Cerebellar cortex (tissue), 1 donor: ENCODE results near the gene OR52B6.
"Not testable (repeated sequence)": the region's sequence is repeated elsewhere in the genome, so short reads cannot be mapped to it uniquely, and the experiment has no call there.

Experiments
- DNase-seq: peaks from one replicate; pipeline ENCODE4 v3.0.0-alpha.2; 2015; ENCODE audit warnings: low spot score

OR52B6 gene, protein sequence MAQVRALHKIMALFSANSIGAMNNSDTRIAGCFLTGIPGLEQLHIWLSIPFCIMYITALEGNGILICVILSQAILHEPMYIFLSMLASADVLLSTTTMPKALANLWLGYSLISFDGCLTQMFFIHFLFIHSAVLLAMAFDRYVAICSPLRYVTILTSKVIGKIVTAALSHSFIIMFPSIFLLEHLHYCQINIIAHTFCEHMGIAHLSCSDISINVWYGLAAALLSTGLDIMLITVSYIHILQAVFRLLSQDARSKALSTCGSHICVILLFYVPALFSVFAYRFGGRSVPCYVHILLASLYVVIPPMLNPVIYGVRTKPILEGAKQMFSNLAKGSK

DNA sequence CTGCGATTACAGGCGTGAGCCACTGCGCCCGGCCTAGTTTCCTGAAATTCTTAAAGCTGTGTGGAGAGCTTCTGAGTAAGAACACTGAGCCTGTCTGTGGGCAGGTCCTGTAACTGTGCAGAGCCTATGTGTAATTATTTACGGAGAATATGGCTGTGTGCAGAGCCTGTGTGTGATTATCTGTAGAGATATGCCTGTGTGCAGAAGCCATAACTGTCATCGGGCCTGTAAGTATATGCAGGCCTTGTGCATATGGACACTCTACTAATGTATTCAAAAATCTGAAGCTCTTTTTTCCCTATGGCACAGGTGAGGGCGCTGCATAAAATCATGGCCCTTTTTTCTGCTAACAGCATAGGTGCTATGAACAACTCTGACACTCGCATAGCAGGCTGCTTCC, at the start of gene OR52B6:
OR52B6 (plus strand) TSS at position 301 of the 400 bp plus-strand sequence; CDS start at position 301, 0 bp downstream.
- no peak for DNase-seq

DNA sequence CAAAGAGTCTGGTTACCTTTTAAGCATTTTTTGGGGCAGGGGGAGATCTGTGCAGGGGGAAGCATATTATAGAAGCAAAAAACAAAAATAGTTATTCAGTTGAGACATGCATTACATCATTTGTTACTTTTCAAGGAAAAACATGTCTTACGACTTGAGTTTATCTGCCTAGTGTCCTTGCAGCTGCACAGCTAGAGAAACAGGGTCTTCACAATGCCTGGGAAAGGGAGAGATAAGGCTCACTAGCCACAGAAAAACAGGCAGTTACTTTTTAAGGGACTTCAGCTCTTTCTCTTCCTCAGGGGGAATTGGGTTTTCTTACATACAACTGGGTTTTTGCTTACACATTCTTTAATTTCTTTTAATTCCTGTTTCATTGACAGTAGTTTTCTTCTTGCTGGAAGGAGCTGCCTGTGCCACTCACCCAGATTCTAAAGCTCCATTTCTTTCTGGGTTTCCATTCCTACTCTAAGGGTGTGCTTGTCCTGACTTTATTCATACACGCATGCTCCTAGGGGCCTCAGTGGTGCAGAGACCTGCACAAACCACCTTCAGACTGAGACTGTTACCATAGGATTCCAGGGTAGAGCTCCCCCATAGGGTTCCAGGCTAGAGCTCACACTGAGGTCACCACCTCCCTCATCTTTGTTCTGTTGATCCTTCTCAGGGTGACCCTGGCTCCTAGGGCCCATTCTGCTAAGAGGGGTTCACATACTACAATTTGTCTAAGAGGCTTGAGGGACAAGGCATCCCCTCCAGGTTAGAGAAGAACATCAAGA, 49.4 kb upstream of the OR52B6 start:
- DNase-seq: no peak

DNA sequence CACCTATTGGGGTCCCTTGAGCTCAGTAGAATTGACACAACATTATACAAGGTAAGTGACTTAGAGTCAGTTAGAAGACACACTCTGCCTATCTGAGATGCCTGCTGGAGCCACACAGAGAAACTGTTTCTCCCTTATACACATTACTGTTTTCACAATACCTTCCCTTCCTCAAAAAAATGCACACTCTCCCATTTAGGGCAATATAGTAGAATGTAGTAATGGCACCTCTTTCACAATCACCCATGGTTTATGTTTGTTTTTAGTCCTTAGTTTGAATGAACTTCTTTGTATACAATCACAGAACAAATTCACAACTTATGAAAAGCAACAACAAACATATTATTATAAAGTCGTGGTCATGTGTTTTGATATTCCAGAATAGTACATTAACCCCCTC, 46.6 kb upstream of the OR52B6 start:
- no peak for DNase-seq

DNA sequence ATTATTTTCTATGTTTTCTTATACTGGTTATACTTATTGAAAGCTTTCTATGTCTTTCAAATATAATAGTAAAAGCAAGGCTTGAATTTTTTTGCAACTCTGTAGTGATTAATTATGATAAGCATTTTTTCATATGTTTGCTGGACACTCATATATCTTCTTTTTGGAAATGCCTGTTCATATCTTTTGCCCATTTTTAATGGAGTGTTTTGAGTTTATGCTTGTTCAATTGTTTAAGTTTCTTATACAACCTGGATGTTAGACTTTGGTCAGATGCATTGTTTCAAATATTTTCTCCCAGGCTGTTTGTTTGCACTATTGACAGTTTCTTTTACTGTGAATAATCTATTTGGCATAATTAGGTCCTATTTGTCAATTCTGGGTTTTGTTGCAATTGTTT, 44.2 kb upstream of the OR52B6 start:
- no peak for DNase-seq

DNA sequence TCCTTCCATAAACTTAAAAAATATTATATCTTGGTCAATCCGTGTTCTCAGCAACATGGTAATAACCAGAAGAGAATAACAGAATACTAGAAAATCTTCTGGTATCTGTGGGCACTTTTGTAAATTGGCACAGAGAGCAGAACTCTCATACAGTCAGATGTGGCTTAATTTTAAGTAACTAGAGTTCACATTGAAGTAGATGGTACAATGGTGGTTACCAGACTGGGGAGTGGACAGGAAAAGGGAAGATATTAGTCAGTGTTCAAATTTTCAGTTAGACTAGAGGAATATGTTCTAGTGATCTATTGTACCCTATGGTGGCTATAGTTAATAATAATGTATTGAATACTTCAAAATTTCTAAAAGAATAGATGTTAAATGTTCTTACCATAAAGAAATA, 39.2 kb upstream of the OR52B6 start:
- DNase-seq: no peak

DNA sequence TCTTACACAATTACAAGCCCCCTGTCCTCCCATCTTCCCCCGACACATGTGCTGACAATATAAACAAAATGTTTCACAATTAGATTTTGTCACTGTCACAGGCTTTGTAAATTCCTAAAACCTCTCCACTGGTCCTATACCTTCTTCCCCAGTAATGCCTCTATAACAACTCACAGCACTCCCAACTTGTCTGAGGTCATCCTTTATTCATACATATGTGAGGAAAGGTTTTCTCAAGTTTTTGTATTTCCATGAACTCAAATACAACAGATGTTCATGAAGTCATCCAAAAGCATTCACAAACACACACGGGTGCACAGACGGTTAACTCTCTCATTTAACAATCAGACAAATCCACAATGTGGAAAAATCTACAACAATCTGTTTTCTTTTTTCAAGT, 34.2 kb upstream of the OR52B6 start:
- DNase-seq: no peak

DNA sequence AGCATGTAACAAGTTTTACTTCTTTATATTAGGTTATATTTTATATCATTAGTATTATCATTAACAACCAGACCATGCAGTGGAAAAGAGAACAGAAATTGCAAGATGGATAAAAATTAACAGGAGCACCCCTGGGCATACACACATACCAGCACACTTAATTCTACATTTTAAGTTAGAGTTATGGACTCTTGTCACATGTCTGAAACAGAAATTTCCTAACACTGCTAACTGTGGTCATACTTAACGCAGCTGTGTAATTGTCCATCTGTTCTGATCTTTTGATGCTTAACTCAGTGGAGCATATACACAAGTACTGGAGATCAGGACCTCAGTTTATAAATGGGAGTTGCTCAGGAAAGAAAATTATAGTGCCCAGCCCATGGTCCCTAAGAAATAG, 32.7 kb upstream of the OR52B6 start:
- DNase-seq: no peak

DNA sequence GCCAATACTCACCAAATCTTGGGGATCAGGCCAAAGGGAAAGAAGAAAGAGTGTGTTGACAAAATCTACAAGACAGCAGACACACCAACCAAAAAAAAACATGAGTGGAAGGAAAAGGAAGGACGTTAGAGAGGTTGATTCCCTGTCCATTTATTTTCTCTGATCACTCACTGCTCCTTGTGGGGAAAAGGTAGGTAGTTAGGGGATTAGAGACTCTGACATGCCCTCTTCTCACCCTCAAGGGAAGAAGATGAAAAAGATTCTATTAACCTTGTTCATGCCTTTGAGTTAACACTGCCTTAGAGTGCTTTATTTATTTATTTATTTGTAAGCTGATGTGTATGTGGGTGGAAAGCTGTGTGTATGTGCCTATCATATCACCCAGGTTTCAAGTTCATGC, 32.2 kb upstream of the OR52B6 start, which contains the start of gene OR52H1:
OR52H1 (minus strand) TSS at position 101 of the 400 bp plus-strand sequence. CDS start 3,035 bp downstream, outside the sequence.
- DNase-seq: no peak

DNA sequence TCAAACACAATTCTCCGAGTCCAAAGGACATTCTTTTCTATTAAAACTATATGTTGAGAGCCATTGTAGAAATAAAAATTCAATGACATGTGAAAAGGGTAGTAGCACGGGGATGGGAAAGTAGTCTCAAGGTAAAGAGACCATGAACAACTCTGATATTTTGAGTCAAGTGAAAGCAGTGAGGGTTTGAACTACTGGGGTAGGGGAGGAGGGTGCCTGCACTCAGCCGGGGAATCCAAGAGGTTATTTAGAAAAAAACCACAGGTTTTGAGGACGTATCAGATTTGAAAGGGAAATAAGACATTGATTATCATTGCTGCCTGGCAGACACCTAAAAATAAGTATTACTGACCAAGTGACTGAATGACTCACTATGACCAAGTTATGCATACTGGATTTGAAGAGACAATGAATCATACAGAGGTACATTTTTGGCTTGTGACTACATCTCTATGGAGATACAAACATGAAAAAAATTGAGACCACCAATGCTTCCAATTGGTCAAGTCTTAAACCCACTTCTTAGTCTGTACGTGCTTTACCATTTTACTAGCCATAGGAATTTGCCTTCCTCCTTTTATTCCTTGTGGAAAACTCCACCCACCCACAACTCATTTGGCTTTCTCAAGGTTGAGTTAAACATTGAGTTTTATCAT, 30.1 kb upstream of the OR52B6 start:
- DNase-seq: no peak

DNA sequence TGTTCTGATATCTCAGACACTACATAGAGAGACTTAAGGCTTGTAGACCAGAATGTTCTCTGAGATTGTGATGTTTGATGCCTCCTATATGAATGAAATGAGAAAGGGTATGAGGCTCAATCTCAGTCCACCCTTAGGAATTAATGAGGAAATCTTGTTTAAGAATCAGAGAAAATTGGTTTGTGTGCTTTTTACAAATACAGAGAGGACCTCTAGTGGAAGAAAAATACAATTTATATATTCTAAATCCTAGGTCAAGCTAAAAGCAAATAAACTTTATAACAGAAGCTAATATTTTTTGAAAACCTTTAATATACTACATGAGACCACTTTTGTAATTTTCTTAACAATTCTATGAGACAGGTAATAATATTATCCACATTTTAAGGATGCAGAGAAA, 27.3 kb upstream of the OR52B6 start:
- peak; percentile 11 for DNase-seq

DNA sequence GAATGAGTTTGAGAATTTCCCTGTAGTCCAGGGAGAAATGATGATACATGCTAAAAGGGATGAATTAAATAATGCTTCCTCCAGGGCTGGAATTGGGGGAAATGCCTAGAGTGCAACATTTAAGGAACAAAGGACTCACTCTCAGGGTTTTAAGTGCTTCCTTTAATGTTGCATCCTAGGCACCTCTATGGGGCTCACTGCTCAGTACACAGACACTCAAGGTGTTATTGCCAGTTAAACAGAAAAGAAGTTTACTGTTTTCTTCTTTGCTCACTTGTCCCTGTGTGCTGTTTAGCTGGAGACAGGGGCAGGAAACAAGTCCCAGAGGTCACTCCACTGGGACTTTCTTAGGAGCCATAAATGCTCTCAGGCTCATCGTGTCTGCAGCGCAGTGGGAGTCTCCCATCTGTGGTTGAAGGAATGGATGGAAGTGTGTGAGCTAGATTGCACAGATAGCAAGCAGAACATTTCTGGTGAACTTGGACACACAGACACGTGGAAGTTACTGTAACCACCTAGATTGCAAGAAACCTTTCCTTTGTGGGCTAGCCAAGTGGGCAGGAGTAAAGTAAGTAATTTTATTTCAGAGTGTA, 24.0 kb upstream of the OR52B6 start:
- no peak for DNase-seq

DNA sequence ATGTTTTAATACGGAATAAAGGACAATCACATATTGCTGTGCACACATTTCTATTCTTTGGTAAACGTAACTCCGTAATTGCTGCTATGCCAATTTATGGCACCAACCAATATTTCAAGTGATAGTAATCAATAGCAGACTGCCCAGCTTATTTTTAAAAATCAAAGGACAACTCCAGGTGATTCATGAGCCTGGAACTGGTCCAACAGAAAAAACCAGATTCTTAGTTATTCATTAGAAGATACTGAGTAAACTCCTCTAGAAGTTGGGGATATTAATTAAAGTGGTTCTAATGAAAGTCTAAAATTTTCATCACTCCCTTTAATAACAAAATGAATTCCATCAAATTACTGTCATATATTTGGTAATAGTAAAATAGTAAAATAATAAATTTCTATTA, 22.9 kb upstream of the OR52B6 start:
- DNase-seq: no peak

DNA sequence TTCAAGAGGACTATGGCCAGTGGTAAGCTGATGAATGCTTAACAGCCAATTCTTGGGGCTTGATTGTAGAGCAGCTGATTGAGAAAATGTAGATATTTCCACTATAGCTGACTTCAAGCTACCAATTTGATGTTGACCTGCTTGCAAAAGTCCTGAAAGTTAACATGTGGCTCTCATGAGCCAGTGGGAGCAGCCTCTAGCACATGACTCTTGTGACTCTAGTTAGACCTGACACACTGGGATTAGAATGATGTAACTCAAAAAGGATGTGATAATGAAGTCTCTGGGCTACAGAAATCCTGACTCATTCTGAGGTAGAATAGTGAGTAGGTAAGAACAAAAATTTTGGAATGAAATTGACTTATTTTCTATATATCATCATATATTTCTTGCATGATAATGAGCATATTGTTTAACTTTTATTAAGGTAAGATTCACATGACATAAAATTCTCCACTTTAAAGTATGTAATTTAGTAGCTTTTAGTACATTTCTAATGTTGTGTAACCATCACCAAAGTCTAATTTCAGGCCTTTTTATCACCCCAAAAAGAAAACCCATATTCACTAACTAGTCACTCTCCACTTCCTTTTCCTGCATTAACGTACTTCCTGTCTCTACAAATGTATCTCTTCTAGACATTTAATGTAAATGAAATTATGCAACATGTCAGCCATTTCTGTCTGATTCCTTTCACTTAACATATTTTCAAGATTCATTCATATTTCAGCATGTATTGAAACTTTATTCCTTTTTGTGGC, 16.2 kb upstream of the OR52B6 start:
- DNase-seq: no peak

DNA sequence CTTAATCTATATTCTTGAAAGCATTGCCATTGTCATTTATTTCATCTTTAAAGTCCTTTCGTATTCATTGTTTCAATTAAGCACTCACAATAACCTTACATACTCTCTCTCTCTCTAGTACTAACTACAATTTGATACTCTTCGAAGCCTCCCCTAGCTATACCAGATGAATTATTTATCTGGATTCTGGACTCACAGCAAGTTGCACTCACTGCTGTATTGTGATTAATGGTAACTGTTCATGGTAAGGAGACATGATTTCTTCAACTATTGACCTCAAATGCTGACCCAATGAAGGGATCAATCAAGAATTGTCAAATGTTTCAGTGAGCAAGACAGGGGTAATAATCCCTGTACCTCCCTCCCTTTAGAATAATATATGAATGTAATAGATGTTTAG, 6.0 kb upstream of the OR52B6 start:
- DNase-seq: no peak

DNA sequence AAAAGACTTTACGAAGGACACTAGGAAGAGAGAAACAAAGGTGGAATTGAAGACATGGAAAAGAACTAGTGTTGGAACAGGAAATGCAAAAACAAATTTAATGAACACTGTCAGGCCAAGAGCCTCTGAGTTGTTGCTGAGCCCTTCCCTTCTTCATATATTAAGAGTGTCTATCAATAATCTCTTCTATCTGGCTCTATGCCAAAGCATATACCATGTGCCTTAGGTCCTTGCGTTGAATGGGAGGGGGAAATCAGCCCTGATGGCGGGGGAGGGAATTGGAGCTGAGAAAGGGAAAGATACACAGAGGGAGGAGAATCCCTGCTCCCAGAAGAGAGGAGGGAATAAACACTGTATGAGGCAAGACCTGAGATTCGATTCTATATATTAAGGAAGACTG, 5.5 kb upstream of the OR52B6 start:
- DNase-seq: no peak

DNA sequence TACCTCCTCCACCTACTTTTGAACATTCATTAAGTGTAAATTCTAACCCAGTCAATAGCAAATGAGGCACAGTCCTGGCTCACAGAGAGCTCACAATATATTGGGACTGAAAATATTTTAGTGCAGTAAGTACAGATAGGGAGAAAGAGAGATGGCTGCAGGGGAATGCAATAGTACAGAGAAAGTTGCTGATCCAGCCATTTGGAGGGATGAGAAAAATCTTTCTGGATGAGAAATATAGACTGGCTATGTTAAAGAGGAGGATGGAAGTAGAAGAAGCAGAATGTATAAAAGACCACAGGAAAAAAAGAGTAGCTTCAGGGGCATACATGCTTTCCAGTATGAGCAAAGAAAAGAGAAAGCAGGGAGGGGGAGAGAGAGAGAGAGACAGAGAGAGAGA, 3.6 kb upstream of the OR52B6 start:
- no peak for DNase-seq

DNA sequence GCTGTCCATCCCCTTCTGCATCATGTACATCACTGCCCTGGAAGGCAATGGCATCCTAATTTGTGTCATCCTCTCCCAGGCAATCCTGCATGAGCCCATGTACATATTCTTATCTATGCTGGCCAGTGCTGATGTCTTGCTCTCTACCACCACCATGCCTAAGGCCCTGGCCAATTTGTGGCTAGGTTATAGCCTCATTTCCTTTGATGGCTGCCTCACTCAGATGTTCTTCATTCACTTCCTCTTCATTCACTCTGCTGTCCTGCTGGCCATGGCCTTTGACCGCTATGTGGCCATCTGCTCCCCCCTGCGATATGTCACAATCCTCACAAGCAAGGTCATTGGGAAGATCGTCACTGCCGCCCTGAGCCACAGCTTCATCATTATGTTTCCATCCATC, 337 bp downstream of the OR52B6 start:
- no peak for DNase-seq

DNA sequence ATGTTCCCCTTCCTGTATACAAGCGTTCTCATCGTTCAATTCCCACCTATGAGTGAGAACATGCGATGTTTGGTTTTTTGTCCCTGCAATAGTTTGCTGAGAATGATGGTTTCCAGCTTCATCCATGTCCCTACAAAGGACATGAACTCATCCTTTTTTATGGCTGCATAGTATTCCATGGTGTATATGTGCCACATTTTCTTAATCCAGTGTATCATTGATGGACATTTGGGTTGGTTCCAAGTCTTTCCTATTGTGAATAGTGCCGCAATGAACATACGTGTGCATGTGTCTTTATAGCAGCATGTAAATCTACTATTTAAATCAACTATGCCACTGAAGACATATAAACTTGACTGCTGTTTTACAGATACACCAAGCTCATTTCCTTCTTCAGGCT, 3.8 kb downstream of the OR52B6 start:
- DNase-seq: not testable (repeated sequence)

DNA sequence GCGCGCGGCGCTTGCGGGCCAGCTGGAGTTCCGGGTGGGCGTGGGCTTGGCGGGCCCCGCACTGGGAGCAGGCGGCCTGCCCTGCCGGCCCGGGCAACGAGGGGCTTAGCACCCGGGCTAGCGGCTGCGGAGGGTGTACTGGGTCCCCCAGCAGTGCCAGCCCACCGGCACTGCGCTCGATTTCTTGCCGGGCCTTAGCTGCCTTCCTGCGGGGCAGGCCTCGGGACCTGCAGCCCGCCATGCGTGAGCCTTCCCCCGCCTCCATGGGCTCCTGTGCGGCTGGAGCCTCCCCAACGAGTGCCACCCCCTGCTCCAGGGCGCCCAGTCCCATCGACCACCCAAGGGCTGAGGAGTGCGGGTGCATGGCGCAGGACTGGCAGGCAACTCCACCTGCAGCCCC, 9.2 kb downstream of the OR52B6 start:
- DNase-seq: not testable (repeated sequence)

DNA sequence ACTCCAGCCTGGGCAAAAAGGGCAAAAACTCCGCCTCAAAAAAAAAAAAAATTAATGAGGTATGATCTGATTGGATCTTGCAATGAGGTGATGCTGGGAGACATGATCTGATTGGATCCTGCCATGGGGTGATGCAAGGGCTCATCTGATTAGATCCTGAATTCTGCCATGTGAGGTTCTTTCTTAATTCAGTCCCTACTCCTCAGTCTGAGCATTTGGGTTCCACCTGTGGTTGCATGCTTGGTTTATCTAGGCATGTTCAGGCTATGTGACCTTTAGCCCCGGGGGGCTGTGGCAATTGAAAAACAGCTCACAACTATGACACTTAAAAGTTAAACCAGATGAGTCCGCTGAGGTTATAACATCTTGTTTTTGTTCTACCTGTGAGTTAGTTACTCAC, 10.9 kb downstream of the OR52B6 start:
- DNase-seq: no peak

DNA sequence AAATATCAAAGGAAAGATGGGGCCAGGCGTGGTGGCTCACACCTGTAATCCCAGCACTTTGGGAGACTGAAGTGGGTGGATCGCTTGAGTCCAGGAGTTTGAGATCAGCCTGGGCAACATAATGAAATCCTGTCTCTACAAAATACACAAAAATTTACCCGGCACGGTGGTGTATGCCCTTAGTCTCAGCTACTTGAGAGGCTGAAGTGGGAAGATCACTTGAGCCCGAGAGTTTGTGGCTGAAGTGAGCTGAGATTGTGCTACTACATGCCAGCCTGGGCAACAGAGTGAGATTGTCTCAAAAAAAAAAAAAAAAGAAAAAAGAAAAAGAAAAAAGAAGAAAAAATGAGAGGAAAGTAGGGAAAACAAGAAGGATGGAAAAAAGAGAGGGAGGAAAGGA, 11.9 kb downstream of the OR52B6 start:
- no peak for DNase-seq

DNA sequence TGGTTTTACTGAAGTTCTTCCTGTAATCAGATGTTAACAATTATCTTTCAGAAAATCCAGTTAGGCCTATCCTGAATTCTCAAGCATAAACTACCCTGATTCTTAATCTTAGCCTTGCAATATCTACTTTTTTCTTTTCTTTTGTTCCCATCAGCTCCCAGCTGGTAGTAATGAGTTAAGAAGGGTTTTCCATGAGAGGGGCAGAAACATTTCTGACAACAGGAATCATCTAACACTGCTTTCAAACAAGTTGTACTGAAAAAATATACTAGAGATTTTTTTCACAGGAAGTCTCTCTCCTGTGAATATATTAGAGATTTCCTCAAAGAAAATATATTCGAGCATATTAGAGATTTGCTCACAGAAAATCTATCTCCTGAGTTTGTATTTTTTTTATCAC, 12.5 kb downstream of the OR52B6 start:
- no peak for DNase-seq
